HG03159 (cell line): Measurements from ENCODE around the gene CRTC3.
"Not testable (repeated sequence)": the region's sequence is repeated elsewhere in the genome, so short reads cannot be mapped to it uniquely, and the experiment has no call there.

Experiments
- ATAC-seq: cut with Tn5 transposase; IDR thresholded peaks from one replicate; pipeline ENCODE4 v1.9.1; 2021; ENCODE audit warnings: mild to moderate bottlenecking, moderate library complexity; ENCODE audit not compliant: unreplicated experiment

CRTC3 gene

GRCh38 chr15:90618330-90619125 lies 88.8 kb downstream of the CRTC3 start:
- ATAC-seq = no peak

GRCh38 chr15:90619468-90619867 lies 89.7 kb downstream of the CRTC3 start:
- no peak for ATAC-seq

- ATAC-seq = no peak
Measured at GRCh38 chr15:90619939-90620338, 90.2 kb downstream of the CRTC3 start.

GRCh38 chr15:90620379-90621067 lies 90.8 kb downstream of the CRTC3 start:
- no peak for ATAC-seq

- no peak for ATAC-seq
Measured at GRCh38 chr15:90623854-90624253, 94.1 kb downstream of the CRTC3 start.

GRCh38 chr15:90624278-90624981 lies 94.7 kb downstream of the CRTC3 start:
- no peak for ATAC-seq

- no peak for ATAC-seq
Measured at GRCh38 chr15:90625037-90625436, 95.3 kb downstream of the CRTC3 start.

GRCh38 chr15:90629217-90629616 lies 99.5 kb downstream of the CRTC3 start:
- ATAC-seq = no peak

- ATAC-seq = no peak
Measured at GRCh38 chr15:90633360-90633759, 103.6 kb downstream of the CRTC3 start.

GRCh38 chr15:90636993-90637392 lies 107.3 kb downstream of the CRTC3 start:
- not testable (repeated sequence) for ATAC-seq

GRCh38 chr15:90637693-90638092 lies 108.0 kb downstream of the CRTC3 start:
- ATAC-seq = no peak

- ATAC-seq = no peak
Measured at GRCh38 chr15:90638201-90638691, 108.5 kb downstream of the CRTC3 start.

- no peak for ATAC-seq
Measured at GRCh38 chr15:90638963-90639362, 109.2 kb downstream of the CRTC3 start.

- ATAC-seq = no peak
Measured at GRCh38 chr15:90640862-90641261, 111.1 kb downstream of the CRTC3 start.

- ATAC-seq = no peak
Measured at GRCh38 chr15:90641581-90642463, 112.1 kb downstream of the CRTC3 start.

- no peak for ATAC-seq
Measured at GRCh38 chr15:90642464-90643300, 113.0 kb downstream of the CRTC3 start.

GRCh38 chr15:90643301-90643632 lies 113.5 kb downstream of the CRTC3 start:
- no peak for ATAC-seq

- ATAC-seq = no peak
Measured at GRCh38 chr15:90644526-90644925, 114.8 kb downstream of the CRTC3 start.

- ATAC-seq = no peak
Measured at GRCh38 chr15:90644952-90645725, 115.4 kb downstream of the CRTC3 start.
